GM18511 (cell line): Measurements from ENCODE around the gene ZBTB16.
A peak's percentile ranks its signal among the peaks of the same experiment; 100 is the strongest.

ENCODE experiments used
- ATAC-seq: cut with Tn5 transposase; IDR thresholded peaks from one replicate; pipeline ENCODE4 v1.9.1; 2021; ENCODE audit warnings: mild to moderate bottlenecking, moderate library complexity; ENCODE audit not compliant: unreplicated experiment

Gene ZBTB16

DNA sequence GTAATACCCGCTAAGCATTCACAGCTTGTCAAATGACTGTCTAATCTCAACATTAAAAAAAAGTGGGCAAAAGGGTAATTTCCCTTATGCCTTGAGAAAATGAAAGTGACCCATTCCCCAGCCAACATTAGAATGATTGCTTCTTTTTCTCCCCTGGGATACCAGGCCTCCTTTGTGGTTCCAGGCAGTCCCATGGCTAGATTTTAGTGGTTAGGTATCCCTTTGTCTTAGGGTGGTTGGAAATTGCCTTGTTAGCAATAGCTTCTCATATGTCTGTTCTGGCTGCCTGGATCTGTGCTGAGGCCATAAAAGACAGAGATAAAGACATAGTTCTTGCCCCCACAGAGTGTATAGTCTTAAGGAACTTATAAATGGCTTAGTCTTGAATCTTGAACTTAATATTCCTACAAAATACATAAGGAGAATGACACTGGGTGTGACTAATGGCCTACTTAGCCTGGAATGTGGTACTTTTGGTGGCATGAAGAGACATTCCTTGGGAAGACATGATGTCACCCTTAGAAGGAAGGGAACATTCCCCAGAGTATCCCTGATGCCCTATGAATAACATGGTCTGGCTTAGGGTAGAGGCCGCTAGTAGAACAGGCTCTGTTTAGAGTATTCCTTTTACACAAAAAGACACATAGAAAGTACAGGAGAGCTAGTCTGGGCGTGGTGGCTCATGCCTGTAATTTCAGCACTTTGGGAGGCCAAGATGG, 90.3 kb downstream of the ZBTB16 start:
- ATAC-seq, result no peak

DNA sequence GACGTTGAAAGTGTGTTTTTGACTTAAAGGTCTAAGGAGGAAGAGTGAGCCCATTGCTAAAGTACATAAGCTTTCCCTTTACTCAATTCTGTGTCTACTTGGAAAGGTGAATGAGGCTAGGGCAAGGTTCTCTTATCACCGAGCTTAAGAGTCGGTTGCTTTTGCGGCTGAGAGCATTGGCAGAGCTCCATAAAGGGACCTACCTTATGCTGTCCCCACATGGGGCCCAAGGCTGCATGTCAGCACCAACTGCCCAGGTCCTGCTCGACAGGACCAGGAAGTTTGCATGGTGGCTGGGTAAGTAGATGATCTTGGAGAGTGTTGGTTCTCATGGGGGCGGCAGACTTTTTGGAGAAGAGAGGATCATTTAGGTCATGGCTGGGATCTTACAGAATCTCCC, 91.2 kb downstream of the ZBTB16 start:
- ATAC-seq, result no peak

DNA sequence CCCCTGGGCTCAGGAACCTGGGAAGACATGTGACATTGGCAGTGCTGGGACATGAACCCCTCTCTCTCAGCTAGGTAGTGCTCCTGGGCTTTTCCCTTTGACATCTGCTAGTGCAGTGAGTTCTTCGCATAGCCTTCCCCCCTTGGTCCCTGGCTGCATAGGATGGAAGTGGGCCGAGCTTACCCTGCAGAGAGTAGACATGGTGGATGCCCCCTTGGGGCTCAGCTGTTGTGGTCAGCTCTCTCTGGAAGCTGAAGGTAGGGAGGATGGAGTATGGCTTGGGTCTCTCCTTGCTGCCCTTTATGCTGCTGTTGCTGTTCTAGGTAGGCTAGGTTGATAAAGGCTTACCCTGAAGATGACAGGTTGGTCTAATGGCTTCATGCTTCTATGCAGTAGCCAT, 92.1 kb downstream of the ZBTB16 start:
- no peak for ATAC-seq

DNA sequence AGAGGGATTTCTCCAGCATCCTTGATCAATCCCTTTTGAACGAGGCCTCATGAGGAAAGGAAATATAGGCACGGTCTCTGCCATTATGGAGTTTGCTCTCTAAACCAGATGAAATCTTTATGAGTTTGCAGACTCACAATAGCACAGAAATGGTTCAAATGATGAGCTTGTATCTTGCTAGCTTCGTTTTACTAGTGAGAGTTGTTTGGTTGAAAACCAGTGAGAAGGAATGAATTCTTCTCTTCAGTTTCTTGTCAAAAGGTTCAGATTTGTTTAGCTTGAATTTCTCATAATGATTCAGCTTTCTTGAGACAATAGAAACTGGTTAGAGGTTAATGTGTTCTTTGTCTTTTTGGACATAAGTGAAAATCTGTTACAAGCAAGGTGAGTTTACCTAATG, 92.7 kb downstream of the ZBTB16 start:
- ATAC-seq, result no peak

DNA sequence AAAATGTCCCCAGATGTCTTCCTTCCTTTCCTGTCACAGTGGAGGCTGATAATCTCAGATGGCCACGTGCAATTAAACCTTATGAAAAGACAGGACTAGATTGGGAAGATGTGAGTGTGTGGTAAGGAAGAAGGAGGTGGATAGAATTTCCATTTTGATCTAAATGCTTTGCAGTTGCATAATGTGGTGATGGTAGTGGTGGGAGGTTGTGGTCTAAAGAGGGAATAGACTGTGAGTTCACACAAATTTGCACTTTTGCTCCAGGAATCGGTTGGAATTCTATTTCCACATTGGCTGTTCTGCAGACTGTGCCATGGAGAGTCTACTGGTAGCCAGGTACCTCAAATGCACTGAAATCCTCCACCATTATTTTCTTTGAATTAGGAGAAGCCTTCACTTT, 93.3 kb downstream of the ZBTB16 start:
- no peak for ATAC-seq

DNA sequence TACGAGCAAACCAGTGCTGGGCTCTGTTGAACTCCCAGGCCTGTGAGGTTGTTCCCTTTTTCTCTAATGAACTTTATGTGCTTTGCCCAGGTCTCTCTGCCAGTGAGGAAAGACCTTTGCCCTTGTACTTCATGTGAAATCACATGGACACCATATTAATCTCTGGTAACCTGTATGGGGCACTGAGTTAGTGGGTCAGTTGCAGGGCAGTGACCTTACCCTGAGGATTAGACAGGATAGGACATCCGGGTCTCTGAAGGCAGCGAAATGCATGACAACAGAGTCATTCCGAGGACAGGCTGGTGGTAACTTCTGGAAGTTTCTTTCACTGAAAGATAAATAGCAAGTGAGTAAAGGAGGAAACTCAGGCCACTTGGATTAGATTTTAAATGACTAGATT, 93.7 kb downstream of the ZBTB16 start:
- ATAC-seq, result no peak

DNA sequence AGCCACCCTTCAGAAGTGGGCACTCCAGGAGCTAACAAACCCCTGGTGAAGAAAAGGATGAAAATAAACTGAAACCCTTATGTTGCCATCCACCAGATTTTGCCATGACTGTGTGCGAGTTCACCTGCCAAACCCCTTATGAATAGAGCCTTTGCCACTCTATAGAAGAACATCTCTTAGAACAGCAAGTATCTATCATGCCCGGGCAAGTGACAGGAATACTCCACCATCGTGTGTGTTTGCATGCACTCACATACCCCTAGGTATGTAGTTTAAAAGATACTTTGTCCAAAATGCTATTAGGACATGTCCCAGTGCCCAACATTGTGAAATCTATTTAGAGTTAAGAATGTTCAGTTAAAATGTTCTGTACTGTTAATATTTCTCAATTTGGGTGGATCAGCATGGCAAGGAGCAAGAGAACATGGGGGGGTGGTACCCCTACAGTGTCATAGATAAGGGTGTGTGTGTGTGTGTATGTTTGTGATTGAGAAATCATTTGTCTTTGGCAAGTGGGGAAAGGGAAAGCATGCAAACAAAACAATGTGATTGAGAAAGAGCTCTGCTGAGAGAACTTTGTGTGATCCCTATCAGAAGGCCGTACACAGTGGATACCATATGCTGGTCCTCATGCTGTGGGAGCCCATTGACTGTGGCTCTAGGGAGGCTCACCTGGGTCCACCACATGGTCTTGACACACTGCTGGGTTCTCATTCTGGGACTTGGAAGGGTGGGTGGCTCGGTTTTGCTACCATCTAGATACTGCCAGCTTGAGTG, 94.9 kb downstream of the ZBTB16 start:
- ATAC-seq, result no peak

DNA sequence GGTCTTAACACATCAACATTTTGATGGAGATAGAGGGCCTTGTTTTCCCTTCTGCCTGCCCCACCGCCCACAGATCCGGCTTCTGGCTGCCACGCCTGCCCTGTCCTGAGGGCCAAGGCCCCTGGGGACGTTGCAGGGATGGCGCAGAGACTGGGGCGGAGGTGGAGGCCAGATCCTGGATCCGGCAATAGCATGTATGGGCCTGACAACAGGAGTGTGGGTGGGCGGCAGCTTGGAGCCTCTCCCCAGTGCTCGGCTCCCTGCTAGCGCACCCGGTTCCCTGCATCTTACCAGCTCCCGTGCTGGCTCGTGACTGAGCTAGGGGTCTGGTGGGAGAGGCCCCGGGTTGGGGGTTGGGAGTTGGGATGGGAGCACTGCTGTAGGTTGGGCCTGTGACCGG, 95.6 kb downstream of the ZBTB16 start:
- no peak for ATAC-seq

DNA sequence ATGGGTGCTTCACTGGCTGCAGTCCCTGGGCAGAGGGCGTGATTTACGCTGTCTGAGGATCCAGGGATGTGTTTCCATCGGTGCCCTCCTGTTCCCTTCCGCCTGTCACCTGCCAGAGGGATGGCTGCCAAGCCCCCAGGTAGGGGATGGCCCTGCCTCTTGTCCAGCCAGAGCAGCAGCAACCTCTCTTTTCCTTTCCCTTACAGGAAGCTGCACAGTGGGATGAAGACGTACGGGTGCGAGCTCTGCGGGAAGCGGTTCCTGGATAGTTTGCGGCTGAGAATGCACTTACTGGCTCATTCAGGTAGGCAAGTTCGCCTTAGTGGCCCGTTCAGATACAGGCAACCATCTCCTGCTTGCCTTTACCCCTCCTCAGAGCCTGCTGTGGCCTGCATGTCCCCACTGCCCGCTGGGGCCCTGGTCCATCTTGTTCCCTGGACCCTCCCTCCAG, 96.6 kb downstream of the ZBTB16 start:
- no peak for ATAC-seq

DNA sequence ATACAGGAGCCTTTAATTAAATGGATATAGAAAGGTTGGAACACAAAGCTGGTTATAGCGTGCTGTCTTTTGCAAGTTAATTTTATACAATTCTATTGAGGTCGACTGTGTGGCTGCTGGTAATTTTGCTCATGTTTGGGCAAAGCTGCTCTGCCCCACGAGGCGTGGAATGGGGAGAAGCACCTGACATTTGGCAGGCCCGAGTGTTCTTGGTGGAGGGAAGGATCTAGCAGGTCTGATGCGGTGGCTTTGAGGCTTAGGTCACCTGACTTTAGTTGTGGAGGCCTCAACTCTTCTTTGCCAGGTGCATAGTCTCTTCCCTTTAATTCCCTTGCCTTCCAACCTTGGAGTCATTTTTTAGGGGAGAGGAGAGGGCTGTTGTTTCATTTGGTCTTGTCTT, 97.3 kb downstream of the ZBTB16 start:
- no peak for ATAC-seq

DNA sequence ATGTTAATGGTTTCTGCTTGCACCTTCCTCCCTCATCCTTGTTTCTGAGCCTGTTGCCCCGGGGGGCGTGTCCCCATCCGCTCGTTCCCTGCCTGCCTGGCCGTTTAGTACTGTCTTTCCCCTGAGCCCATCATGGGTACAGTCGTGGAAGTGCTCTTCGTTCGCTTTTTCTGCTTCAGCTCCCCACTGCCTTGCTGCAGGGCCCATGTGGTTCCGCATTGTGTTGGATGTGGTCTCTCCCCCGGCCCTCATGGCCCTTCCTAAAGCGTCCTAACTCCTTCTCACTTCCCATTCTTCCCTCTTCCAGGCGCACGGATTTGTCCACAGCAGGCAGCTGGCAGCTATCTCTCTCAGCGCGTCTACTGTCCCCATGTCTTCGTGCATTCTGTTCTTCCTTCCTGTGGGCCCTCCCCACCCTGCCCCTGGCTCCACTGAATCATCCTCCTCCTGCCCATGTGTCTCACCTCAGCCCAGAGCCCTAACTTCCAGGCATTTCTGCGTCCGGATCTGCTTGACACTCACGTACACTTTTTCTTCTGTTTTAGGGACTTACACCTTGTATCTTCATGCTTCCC, 98.1 kb downstream of the ZBTB16 start:
- no peak for ATAC-seq

DNA sequence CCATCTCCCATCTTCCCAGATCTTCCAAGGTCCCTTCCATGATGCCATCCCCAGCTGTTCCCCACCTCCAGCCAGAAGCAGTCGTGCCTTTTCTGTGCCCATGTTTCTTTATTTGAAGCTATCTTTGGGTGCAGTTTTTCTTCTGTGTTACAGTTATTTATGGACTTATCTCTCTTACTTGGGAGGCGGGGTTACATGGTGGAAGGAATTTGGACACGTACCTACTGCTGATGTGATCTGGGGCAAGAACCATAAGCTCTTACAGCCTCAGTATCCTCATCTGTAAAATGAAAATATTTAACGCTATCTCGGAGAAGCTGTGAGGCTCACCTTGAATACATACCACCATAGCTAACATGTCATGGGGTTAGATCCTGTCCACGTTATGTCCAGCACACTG, 98.9 kb downstream of the ZBTB16 start:
- no peak for ATAC-seq

DNA sequence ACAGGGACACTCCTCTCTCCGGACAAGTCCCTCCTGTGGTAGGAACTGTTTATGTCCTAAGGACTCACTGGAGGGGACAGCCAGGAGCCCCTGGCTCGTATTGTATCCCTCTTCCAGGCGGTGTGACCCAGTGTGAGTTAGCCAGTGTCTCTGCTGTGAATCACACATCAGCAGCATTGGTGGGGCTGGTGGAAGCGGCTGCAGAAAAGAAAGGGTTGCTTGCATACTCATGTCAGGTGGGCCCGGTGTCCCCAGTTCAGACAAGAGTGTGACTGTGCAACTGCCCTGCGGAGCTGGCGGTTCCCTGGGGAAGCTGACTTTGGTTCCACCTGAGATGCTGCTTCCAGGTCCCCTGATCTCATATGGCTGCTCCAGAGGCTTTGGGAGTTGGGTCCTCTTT, 99.4 kb downstream of the ZBTB16 start:
- ATAC-seq, result no peak

DNA sequence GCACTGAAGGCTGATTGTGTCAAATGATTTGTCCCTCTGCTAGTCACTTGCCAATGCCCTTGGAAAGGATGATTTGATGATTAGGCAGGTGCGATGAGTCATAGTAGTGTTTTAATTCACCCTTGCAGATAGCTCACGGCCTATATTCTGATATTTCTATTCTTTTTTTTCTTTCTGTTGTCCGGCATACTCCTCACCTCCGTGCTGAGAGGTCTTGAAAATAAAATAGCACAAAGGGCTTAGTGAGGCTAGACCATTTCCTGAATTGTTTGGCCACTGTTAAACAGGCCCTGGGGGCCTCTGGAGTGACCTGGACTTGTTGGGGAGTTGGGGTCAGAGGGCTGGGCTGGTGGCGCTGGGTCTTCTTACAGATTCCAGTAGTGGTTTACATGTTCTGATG, 99.8 kb downstream of the ZBTB16 start:
- ATAC-seq, result no peak

DNA sequence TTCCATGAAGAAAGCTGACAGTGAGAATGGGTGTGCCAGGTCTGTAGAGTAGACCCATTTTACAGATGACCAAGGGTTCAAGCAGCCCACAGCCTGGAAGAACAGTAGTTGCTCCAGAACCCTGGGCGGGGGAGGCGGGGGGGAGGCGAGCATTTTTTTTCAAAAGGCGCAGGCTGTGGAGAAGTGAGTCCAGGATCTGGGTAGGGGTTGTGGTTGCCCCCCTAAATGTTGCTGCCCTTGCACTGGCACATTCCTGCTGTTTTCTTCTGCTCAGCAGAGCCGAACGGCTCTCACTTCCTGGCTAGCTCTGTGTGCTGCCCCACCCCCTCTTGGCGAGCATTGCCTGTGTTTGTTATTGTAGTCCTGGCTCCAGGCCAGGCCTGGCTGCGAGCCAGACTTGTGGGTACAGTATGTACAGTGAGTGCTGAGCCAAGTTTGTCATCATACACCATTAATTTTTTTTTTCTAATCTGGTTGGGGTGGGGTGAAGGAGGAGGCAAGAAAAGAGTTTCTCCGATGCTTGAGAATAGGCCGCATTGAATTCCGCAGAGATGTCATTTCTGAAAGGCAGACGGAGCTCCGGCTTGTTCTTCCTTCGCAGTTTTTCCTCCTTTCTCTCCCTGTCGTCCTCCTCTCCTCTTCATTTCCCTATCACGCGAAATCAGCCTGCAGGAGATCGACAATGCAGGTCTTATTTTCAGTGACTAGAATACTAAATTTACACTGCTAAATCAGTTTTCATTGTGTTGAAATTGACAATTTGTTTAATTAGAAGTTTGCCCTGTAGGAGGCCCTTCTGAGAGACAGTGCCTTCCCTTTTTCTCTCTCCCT, 100.5 kb downstream of the ZBTB16 start:
- peak; percentile 75 for ATAC-seq

DNA sequence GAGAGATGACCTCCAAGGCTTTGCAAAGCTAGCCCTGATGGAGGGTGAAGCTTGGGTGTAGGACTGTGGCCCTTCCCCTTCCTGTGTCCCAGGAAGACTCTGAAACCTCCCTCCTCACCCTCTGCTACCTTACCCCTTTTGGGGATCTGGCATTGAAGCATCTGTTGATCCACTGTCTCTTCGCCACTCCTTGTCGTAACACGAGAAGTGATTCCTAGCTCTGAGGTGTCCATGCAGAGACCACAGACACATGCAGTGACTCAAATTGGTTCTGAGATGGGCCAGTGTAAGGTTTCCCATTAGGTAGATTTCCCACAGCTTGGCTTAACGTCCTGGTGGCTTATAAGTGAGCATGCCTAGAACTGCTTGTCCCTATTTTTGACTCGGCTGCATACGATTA, 101.4 kb downstream of the ZBTB16 start:
- ATAC-seq, result no peak

DNA sequence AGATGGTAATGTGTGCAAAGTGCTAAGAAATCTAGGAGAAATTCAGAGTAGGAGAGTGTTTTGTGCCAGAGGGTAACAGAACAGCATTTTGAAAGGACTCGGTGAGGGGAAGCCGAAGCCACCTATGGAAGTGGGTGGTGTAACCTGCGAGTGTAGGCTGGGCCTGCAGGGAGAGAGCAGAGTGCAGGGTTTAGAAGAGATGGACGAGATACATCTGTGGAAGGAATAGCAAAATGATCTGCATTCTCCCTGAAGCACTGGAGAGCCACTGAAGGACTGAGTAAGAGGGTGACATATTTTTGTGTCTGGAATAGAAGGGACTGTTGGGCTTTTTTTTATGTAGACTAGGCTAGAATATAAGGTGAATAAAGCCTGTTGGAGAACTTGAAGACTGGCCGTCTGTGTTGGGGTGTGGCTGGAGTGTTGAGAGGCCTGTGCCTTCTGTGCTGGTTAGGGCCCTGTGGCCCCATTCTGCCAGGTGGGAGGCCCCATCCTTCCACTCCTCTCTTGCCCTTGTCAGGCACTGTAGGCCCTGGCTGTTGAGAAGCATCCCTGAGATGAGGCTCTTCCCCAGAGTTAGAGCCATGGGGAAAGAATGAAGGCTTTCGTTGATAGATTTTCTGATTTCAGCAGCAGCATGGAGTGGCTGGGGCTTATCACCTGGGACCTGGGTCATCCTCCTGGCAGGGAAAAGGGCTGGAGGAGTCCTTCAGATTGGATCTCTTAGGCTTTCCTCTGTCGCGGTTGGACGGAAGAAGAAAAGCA, 102.2 kb downstream of the ZBTB16 start:
- ATAC-seq, result no peak

DNA sequence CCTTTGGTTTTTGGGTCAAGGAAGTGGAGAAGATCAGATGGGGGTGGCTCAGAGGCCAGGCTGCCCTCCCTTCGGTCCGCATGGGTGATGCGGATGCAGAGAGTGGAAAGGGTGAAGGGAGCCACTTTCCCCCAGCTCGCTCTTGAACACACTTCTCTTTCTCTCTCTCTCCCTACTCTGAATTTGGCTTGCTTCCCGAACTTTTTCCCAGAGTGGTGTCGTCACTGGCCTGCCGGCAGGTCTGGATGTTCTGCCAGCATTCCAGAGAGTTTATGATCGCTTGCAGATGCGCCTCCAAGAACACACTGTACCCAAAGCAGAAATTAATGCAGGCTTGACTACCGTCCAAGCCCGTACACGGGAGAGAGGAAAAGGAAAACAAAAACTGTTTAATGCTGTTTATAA, 103.2 kb downstream of the ZBTB16 start:
- ATAC-seq, result no peak

DNA sequence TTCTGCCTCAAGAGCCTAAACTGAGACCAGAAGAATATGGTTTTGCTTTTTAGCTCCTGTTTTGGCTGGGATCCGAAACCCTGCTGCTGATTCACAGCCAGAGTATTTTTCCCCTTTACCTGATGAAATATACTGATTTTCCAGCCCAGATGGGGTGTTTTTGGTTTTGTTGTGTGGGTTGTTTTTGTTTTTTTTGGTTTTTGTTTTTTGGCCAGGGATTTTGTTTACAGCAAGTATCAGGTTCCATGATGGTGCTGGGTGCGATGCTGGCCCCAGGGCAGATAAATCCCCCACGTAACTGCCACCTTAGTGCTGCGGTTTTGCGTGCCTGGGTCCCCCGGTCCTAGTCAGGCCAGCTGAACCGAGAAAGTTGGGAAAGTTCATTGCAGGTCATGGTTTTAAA, 103.7 kb downstream of the ZBTB16 start:
- no peak for ATAC-seq

DNA sequence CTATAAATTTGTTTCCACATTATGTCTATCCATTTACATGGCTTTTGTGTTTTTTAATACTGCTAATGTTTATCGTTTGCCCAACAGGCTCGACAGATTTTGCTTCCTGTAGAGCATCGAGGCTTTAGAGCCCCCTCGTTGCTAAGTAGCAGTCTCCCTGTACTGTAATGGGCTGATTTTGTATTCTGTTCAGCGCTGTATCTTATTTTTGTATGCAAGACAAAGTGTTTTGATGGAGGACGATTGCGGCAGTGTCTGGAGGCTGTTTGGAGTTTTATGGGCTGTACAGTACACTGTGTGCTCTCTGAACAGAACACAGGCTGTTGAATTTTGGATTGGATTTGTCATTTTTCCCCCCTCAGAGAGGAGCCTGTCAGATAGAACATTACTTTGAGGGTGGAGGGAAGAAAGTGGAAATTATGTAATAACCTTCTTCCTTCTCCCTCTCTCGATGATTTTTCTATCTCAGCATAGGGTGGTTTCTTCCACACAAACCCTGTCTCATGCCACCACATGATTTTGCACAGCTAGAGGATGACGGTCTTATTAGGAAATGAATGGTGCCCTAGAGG, 104.4 kb downstream of the ZBTB16 start:
- ATAC-seq, result no peak
